SK-N-SH (cell line): Measurements from ENCODE around the gene KCNB1. TPM values are rescaled to one million over a fixed set of nuclear protein-coding genes. Genes with fewer than 3 reads are reported as not detected.

Source experiments
- CTCF ChIA-PET: fragments of 300-600, 350-600 bp; formaldehyde crosslinking; extraction: SDS; loops from one replicate; lab custom pipeline; 2021; lab: Yijun Ruan, JAX
- POLR2A ChIA-PET: fragments of 350-600 bp; sonication (Branson Sonifier 250); formaldehyde crosslinking; extraction: SDS; loops from one replicate; lab custom pipeline; 2020; ENCODE audit warnings: antibody characterized with exemption, inconsistent platforms; lab: Yijun Ruan, JAX
- DNase-seq: peaks from one replicate; pipeline ENCODE4 v3.0.0; 2012
- H2AFZ ChIP-seq: fragments of 200-600 bp; sonication (generic); 2 replicates; pipeline ENCODE4 v1.8.1; 2016; ENCODE audit warnings: antibody characterized with exemption, mild to moderate bottlenecking, low read depth
- H3F3A ChIP-seq: fragments of 200-600 bp; sonication (generic); replicated peaks from 2 replicates; pipeline ENCODE3; 2016; ENCODE audit warnings: antibody characterized with exemption, mild to moderate bottlenecking; ENCODE audit not compliant: insufficient read depth
- H3K27ac ChIP-seq, 2 experiments: fragments of 200-500 bp in 1 of 2; fragments of 200-600 bp in 1 of 2; sonication (Bioruptor generic) in 1 of 2; sonication (generic), shearing (Covaris generic) in 1 of 2; 2 replicates each; pipeline versions ENCODE4 v1.5.1 to v1.6.1; 2014 to 2016; ENCODE audit warnings: low read depth in 2 of 2, inconsistent platforms in 1 of 2, low read length in 1 of 2, mild to moderate bottlenecking in 1 of 2, mixed read lengths in 1 of 2
- H3K27me3 ChIP-seq: fragments of 200-600 bp; sonication (generic), shearing (Covaris generic); 2 replicates; pipeline ENCODE4 v1.6.1; 2016; ENCODE audit warnings: mixed run types; ENCODE audit not compliant: insufficient read depth
- H3K36me3 ChIP-seq, 2 experiments: fragments of 200-500 bp in 1 of 2; fragments of 200-600 bp in 1 of 2; sonication (Bioruptor generic) in 1 of 2; sonication (generic) in 1 of 2; replicated peaks in 1 of 2; 2 replicates each; pipeline versions ENCODE3 to v1.5.1; 2014 to 2016; ENCODE audit warnings: low read length in 1 of 2, mild to moderate bottlenecking in 1 of 2; ENCODE audit not compliant: insufficient read depth in 2 of 2, control insufficient read depth in 1 of 2
- H3K4me1 ChIP-seq, 2 experiments: fragments of 200-500 bp in 1 of 2; fragments of 200-600 bp in 1 of 2; sonication (Bioruptor generic) in 1 of 2; sonication (generic), shearing (Covaris generic) in 1 of 2; 2 replicates each; pipeline versions ENCODE4 v1.5.1 to v1.6.1; 2014 to 2016; ENCODE audit warnings: low read depth in 1 of 2, low read length in 1 of 2, mixed run types in 1 of 2; ENCODE audit not compliant: insufficient read depth in 2 of 2, control insufficient read depth in 1 of 2
- H3K4me2 ChIP-seq: fragments of 200-600 bp; sonication (generic), shearing (Covaris generic); 2 replicates; pipeline ENCODE4 v1.6.1; 2017; ENCODE audit warnings: mixed run types
- H3K4me3 ChIP-seq, 2 experiments: fragments of 200-500 bp in 1 of 2; fragments of 200-600 bp in 1 of 2; sonication (Bioruptor generic) in 1 of 2; sonication (generic), shearing (Covaris generic) in 1 of 2; 2 replicates each; pipeline versions ENCODE4 v1.5.1 to v1.8.1; 2014 to 2016; ENCODE audit warnings: low read depth in 2 of 2, inconsistent platforms in 1 of 2, low read length in 1 of 2, mild to moderate bottlenecking in 1 of 2, mixed read lengths in 1 of 2, moderate library complexity in 1 of 2
- H3K79me2 ChIP-seq: fragments of 200-600 bp; sonication (generic); 2 replicates; pipeline ENCODE4 v1.8.1; 2017; ENCODE audit warnings: mild to moderate bottlenecking; ENCODE audit not compliant: insufficient read depth
- H3K9ac ChIP-seq: fragments of 200-600 bp; sonication (generic); 2 replicates; pipeline ENCODE4 v1.6.1; 2017; ENCODE audit warnings: mixed run types
- H3K9me2 ChIP-seq: fragments of 200-600 bp; sonication (generic); 2 replicates; pipeline ENCODE4 v1.6.1; 2017; ENCODE audit warnings: mixed run types
- H3K9me3 ChIP-seq: fragments of 200-600 bp; sonication (generic); 2 replicates; pipeline ENCODE4 v1.6.1; 2017; ENCODE audit warnings: mixed run types, mild to moderate bottlenecking, moderate library complexity
- H4K20me1 ChIP-seq: fragments of 200-600 bp; sonication (generic); 2 replicates; pipeline ENCODE4 v1.6.1; 2017; ENCODE audit warnings: mild to moderate bottlenecking, mixed run types; ENCODE audit not compliant: insufficient read depth
- FOSL2 ChIP-seq: IDR thresholded peaks from 2 replicates; pipeline ENCODE4 v1.4.0; 2012; ENCODE audit warnings: low read depth, mild to moderate bottlenecking, moderate library complexity, borderline replicate concordance
- FOXJ3 ChIP-seq: sonication (generic); formaldehyde crosslinking; IDR thresholded peaks from 2 replicates; pipeline ENCODE4 v1.5.1; 2020; ENCODE audit warnings: mild to moderate bottlenecking, missing genetic modification reagents
- TAF1 ChIP-seq: IDR thresholded peaks from 2 replicates; pipeline ENCODE4 v1.6.1; 2012; ENCODE audit warnings: low read depth, mild to moderate bottlenecking, low read length, moderate library complexity, borderline replicate concordance
- YY1 ChIP-seq: IDR thresholded peaks from 2 replicates; pipeline ENCODE4 v1.4.0; 2012; ENCODE audit warnings: low read depth, mild to moderate bottlenecking
- WGBS: methylation state at CpG from one replicate; pipeline ENCODE4 v1.1.6; 2017; ENCODE audit warnings: low lambda C conversion rate; 5-methylcytosine and 5-hydroxymethylcytosine counted together
- polyA plus RNA-seq, 3 experiments: library from polyadenylated mRNA; depleted of rRNA; stranded (reverse); fragments of >200 nt; gene quantifications; 2 replicates each; pipeline ENCODE4 v1.2.3, GENCODE V29; 2012
- TF ChIP-seq, protein P1 (sequence below): IDR thresholded peaks from 2 replicates; pipeline ENCODE4 v1.6.1; 2012; ENCODE audit warnings: mild to moderate bottlenecking, low read depth, low read length, moderate library complexity
- TF ChIP-seq, protein P2 (sequence below): IDR thresholded peaks from 2 replicates; pipeline ENCODE4 v1.4.0; 2012; ENCODE audit warnings: low read depth, borderline replicate concordance

Gene KCNB1
- polyA plus RNA-seq, 1 of the 3 experiments (the other 2 are of a cell fraction), result 0.82 TPM

DNA sequence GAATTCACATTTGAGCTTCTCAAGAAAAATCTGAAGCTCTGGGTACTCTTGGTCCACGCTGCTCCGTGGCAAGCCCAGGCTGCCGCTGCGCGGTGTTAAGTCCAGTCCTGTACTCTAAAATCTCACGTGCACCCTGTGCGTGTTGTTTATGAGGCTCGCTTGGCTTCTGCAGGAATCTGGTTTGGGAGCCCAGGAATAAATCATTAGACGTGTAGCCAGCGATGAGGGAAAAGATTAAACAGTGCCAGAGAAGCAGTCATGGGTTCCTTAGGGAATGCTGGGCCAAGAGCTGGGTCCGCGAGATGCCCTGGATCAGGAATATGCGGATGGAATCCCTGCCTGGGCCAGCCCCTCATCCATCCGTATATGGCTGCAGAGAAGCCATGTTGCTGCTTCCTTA is 87.3 kb downstream of the KCNB1 start:
- Histone ChIP-seq H3K4me3 (no peak overlapping the region), H3K9me3 (no peaks in the 10 kb centered on the region), H3K9ac (no peak overlapping the region), H3K27ac (no peak overlapping the region), H3F3A (no peaks in the 10 kb centered on the region), H3K36me3 (no peaks in the 10 kb centered on the region), H3K4me2 (no peak overlapping the region), H4K20me1 (no peaks in the 10 kb centered on the region), H3K9me2 (no peaks in the 10 kb centered on the region), H3K4me1 (no peaks in the 10 kb centered on the region; a peak in 1 of 4 replicates), H3K79me2 (no peaks in the 10 kb centered on the region), H3K27me3 (no peaks in the 10 kb centered on the region), H2AFZ (no peak overlapping the region)
- no peak for DNase-seq
- TF ChIP-seq TAF1, result no peak
- TF ChIP-seq, protein P1, sequence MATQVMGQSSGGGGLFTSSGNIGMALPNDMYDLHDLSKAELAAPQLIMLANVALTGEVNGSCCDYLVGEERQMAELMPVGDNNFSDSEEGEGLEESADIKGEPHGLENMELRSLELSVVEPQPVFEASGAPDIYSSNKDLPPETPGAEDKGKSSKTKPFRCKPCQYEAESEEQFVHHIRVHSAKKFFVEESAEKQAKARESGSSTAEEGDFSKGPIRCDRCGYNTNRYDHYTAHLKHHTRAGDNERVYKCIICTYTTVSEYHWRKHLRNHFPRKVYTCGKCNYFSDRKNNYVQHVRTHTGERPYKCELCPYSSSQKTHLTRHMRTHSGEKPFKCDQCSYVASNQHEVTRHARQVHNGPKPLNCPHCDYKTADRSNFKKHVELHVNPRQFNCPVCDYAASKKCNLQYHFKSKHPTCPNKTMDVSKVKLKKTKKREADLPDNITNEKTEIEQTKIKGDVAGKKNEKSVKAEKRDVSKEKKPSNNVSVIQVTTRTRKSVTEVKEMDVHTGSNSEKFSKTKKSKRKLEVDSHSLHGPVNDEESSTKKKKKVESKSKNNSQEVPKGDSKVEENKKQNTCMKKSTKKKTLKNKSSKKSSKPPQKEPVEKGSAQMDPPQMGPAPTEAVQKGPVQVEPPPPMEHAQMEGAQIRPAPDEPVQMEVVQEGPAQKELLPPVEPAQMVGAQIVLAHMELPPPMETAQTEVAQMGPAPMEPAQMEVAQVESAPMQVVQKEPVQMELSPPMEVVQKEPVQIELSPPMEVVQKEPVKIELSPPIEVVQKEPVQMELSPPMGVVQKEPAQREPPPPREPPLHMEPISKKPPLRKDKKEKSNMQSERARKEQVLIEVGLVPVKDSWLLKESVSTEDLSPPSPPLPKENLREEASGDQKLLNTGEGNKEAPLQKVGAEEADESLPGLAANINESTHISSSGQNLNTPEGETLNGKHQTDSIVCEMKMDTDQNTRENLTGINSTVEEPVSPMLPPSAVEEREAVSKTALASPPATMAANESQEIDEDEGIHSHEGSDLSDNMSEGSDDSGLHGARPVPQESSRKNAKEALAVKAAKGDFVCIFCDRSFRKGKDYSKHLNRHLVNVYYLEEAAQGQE, result no peak
- ChIA-PET CTCF (interaction anchor here (1.1 to 2.4 kb wide), 3 partner anchors 10 to 89 kb away, joined by 4 to 9 read pairs (median 8); no protein-coding TSS in a partner anchor), POLR2A (no interaction called here)
- 85% methylated on average over 14 of the region's 14 CpGs for WGBS

DNA sequence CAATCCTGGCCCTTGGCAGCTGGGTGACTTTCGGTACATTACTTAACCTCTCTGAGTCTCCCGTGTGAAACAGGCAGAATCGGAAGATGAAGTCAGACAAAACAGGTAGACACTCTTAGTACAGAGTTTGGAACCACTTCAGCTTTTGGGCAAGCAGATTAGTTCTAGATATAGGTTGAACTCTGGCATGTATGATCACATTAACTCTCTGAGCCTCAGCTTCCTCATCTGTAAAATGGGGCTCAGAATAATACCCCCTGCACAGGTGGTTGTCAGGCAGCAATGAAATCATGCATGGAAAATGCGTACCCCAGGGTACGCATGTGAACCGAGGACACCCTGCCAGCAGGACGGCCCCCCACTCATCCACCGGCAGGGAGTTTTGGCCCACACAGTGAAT is 87.7 kb downstream of the KCNB1 start:
- no peak overlapping the region for H3K27ac ChIP-seq
- H3K4me1 ChIP-seq, result no peaks in the 10 kb centered on the region; a peak in 1 of 4 replicates
- H3K9me3 ChIP-seq, result no peaks in the 10 kb centered on the region
- H3K4me3 ChIP-seq, result no peak overlapping the region
- 83% methylated on average over 6 of the region's 8 CpGs for WGBS
- H3K9me2 ChIP-seq, result no peaks in the 10 kb centered on the region
- no peak overlapping the region for H3K9ac ChIP-seq
- TF ChIP-seq FOXJ3, result no peak
- no peak for TF ChIP-seq YY1
- TF ChIP-seq FOSL2, result no peak
- TF ChIP-seq, protein P2, sequence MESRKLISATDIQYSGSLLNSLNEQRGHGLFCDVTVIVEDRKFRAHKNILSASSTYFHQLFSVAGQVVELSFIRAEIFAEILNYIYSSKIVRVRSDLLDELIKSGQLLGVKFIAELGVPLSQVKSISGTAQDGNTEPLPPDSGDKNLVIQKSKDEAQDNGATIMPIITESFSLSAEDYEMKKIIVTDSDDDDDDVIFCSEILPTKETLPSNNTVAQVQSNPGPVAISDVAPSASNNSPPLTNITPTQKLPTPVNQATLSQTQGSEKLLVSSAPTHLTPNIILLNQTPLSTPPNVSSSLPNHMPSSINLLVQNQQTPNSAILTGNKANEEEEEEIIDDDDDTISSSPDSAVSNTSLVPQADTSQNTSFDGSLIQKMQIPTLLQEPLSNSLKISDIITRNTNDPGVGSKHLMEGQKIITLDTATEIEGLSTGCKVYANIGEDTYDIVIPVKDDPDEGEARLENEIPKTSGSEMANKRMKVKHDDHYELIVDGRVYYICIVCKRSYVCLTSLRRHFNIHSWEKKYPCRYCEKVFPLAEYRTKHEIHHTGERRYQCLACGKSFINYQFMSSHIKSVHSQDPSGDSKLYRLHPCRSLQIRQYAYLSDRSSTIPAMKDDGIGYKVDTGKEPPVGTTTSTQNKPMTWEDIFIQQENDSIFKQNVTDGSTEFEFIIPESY, result no peak
- CTCF ChIA-PET, result interaction anchor here (1.1 to 3.0 kb wide), 4 partner anchors 10 to 89 kb away, joined by 4 to 16 read pairs (median 8); no protein-coding TSS in a partner anchor
- H3K27me3 ChIP-seq, result no peaks in the 10 kb centered on the region
- no peak overlapping the region for H3K4me2 ChIP-seq
- H2AFZ ChIP-seq, result no peak overlapping the region
- no peaks in the 10 kb centered on the region for H3K36me3 ChIP-seq
- no peaks in the 10 kb centered on the region for H4K20me1 ChIP-seq
- H3F3A ChIP-seq, result no peaks in the 10 kb centered on the region
- no peaks in the 10 kb centered on the region for H3K79me2 ChIP-seq
- POLR2A ChIA-PET, result no interaction called here
- DNase-seq, result no peak
